Suprapubic skin (tissue), 3 donors: ENCODE data around the gene DND1.

Experiments used
- EP300 ChIP-seq: sonication (generic); formaldehyde crosslinking; IDR thresholded peaks from one replicate; pipeline ENCODE4 v1.6.1; 2017; ENCODE audit warnings: antibody characterized with exemption
- POLR2A ChIP-seq, 2 donors: fragments of 450-650 bp; IDR thresholded peaks; one replicate each; pipeline ENCODE4 v1.6.1; 2017; ENCODE audit warnings: antibody characterized with exemption in 2 of 2, mild to moderate bottlenecking in 2 of 2, moderate library complexity in 2 of 2
- TF ChIP-seq, protein P1 (sequence below), 2 donors: fragments of 200-600 bp in 1 of 2; fragments of 450-650 bp in 1 of 2; sonication (generic) in 1 of 2; IDR thresholded peaks; one replicate each; pipeline ENCODE4 v1.5.1; 2016 to 2019; ENCODE audit warnings: antibody characterized with exemption in 2 of 2, mild to moderate bottlenecking in 1 of 2, moderate library complexity in 1 of 2

DNA sequence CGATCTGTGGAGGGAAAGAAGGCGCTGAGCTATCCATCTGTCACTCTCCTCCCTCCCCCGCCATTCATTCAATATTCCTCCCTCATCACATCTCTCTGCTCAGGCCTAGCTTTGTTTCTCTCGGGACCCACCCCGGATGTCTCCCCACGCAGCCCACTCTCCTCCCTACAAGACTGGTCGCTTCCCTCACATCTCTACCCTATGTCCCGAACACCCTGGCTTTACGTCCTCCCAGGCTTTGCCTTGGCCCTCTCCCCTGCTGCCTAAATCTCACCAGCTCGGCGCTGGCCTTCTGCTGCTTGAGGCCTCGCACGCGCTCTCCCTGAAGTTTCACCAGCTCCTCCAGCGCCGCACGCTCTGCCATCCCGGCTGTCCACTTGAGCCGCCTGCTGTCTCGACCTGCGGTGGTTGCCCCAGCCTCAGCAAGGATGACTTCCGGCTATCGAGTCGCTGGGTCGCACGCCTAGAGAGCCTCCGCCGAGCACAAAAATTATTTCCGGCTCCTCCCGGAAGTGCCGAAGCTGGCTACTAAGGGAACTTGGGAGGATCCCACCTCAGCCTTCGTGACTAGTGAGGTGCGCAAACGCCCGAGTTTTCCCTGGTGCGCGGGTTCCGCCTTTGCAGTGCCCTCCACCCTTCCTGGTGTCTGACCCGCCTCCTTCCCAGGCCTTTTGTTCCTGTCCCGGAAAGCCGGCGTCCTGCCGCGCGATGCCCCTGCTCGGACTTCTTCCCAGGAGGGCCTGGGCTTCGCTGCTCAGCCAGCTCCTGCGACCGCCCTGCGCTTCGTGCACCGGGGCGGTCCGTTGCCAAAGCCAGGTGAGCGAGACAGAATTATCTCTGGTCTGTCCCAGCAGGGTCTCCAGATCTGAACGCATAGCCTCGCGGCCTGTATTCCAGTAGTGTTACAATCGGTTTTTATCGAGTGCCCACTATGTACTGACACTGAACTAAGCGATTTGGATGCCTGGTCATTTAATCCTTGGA, 17.9 kb upstream of the DND1 start, which contains the start of the genes HARS1 and HARS2:
- TF ChIP-seq, protein P1, sequence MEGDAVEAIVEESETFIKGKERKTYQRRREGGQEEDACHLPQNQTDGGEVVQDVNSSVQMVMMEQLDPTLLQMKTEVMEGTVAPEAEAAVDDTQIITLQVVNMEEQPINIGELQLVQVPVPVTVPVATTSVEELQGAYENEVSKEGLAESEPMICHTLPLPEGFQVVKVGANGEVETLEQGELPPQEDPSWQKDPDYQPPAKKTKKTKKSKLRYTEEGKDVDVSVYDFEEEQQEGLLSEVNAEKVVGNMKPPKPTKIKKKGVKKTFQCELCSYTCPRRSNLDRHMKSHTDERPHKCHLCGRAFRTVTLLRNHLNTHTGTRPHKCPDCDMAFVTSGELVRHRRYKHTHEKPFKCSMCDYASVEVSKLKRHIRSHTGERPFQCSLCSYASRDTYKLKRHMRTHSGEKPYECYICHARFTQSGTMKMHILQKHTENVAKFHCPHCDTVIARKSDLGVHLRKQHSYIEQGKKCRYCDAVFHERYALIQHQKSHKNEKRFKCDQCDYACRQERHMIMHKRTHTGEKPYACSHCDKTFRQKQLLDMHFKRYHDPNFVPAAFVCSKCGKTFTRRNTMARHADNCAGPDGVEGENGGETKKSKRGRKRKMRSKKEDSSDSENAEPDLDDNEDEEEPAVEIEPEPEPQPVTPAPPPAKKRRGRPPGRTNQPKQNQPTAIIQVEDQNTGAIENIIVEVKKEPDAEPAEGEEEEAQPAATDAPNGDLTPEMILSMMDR (IDR thresholded peaks at IDR 0.05), result no peak
- TF ChIP-seq EP300, result no peak
- peak in 1 of 2 donors; percentile 51 for TF ChIP-seq POLR2A (IDR thresholded peaks at IDR 0.05)
